Measurements from ENCODE around the gene NGEF. TPM values are rescaled to one million over a fixed set of nuclear protein-coding genes. Genes with fewer than 3 reads are reported as not detected.

Gene NGEF
- total and polyA plus RNA-seq, 10 of the 15 experiments (the other 5 are each of a cell fraction or from before 2014, with no cell fraction given) = 0.12 TPM; not detected in 9

GRCh38 chr2:232838406-232838874 lies 174.6 kb downstream of the NGEF start (continued):
- TF ChIP-seq ATF3 (IDR thresholded peaks at IDR 0.05; ENCODE audit: borderline replicate concordance, extremely low read depth, low read depth, low read length) (no peak), BACH1 (IDR thresholded peaks at IDR 0.05; ENCODE audit: borderline replicate concordance) (no peak), HDGF (IDR thresholded peaks at IDR 0.05) (no peak), TBL1XR1 (IDR thresholded peaks at IDR 0.05; ENCODE audit: low read depth, low read length) (no peak), SMARCA5 (IDR thresholded peaks at IDR 0.05) (no peak), SMAD1 (IDR thresholded peaks at IDR 0.05; ENCODE audit: low read depth, partially characterized antibody) (no peak), E4F1 (IDR thresholded peaks at IDR 0.05; ENCODE audit: borderline replicate concordance, partially characterized antibody) (no peak), RELB (IDR thresholded peaks at IDR 0.05; ENCODE audit: low read depth) (0 out of 2 replicates have a peak, but pooled peaks have one; percentile 25), POU2F2 (IDR thresholded peaks at IDR 0.05; ENCODE audit: borderline replicate concordance, low read depth, low read length) (no peak), CTCF (IDR thresholded peaks at IDR 0.05 in 2 of 3, conservative IDR thresholded peaks at IDR 0.05 in 1 of 3; ENCODE audit: control insufficient read depth in 2 of 3, extremely low read depth in 1 of 3, insufficient read depth in 1 of 3, low read depth in 3 of 3, low read length in 3 of 3) (no peak), MTA2 (IDR thresholded peaks at IDR 0.05; ENCODE audit: low read depth) (peak; percentile 48), MYC (IDR thresholded peaks at IDR 0.05; ENCODE audit: insufficient read depth, insufficient read length, insufficient replicate concordance, low read length, severe bottlenecking) (no peak), PAX5 (IDR thresholded peaks at IDR 0.05; ENCODE audit: borderline replicate concordance, low read depth, low read length) (no peak), ZNF274 (IDR thresholded peaks at IDR 0.05; ENCODE audit: insufficient read depth, insufficient read length) (no peak), ZNF217 (IDR thresholded peaks at IDR 0.05) (no peak), EGR1 (IDR thresholded peaks at IDR 0.05; ENCODE audit: borderline replicate concordance in 1 of 2, low read depth in 2 of 2, low read length in 2 of 2) (no peak), RB1 (IDR thresholded peaks at IDR 0.05; ENCODE audit: borderline replicate concordance) (no peak), TCF12 (IDR thresholded peaks at IDR 0.05; ENCODE audit: low read depth, low read length) (peak; percentile 71; the same call in 1 of the 2 replicates), BCL11A (IDR thresholded peaks at IDR 0.05; ENCODE audit: low read depth, low read length) (no peak)
- TF ChIP-seq, protein P1, sequence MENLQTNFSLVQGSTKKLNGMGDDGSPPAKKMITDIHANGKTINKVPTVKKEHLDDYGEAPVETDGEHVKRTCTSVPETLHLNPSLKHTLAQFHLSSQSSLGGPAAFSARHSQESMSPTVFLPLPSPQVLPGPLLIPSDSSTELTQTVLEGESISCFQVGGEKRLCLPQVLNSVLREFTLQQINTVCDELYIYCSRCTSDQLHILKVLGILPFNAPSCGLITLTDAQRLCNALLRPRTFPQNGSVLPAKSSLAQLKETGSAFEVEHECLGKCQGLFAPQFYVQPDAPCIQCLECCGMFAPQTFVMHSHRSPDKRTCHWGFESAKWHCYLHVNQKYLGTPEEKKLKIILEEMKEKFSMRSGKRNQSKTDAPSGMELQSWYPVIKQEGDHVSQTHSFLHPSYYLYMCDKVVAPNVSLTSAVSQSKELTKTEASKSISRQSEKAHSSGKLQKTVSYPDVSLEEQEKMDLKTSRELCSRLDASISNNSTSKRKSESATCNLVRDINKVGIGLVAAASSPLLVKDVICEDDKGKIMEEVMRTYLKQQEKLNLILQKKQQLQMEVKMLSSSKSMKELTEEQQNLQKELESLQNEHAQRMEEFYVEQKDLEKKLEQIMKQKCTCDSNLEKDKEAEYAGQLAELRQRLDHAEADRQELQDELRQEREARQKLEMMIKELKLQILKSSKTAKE (IDR thresholded peaks at IDR 0.05; ENCODE audit: low read depth, poor library complexity, severe bottlenecking) = peak; percentile 40
- TF ChIP-seq, protein P2, sequence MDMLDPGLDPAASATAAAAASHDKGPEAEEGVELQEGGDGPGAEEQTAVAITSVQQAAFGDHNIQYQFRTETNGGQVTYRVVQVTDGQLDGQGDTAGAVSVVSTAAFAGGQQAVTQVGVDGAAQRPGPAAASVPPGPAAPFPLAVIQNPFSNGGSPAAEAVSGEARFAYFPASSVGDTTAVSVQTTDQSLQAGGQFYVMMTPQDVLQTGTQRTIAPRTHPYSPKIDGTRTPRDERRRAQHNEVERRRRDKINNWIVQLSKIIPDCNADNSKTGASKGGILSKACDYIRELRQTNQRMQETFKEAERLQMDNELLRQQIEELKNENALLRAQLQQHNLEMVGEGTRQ (IDR thresholded peaks at IDR 0.05; ENCODE audit: borderline replicate concordance, low read depth, low read length) = no peak
